GM18873 (cell line): Measurements from ENCODE around the gene LSAMP.
"Not testable (repeated sequence)": the region's sequence is repeated elsewhere in the genome, so short reads cannot be mapped to it uniquely, and the experiment has no call there.

Experiments used
- ATAC-seq: cut with Tn5 transposase; IDR thresholded peaks from one replicate; pipeline ENCODE4 v1.9.1; 2021; ENCODE audit warnings: mild to moderate bottlenecking, moderate library complexity, moderate number of reproducible peaks; ENCODE audit not compliant: unreplicated experiment, low FRiP score

Gene LSAMP

GRCh38 chr3:116254541-116254940 is 190.7 kb downstream of the LSAMP start:
- no peak for ATAC-seq

GRCh38 chr3:116253511-116253910 is 191.8 kb downstream of the LSAMP start:
- no peak for ATAC-seq

- ATAC-seq = no peak
Observed at GRCh38 chr3:116247605-116248004, 197.7 kb downstream of the LSAMP start.

- no peak for ATAC-seq
Observed at GRCh38 chr3:116246406-116246980, 198.8 kb downstream of the LSAMP start.

- ATAC-seq = no peak
Observed at GRCh38 chr3:116242825-116243224, 202.5 kb downstream of the LSAMP start.

GRCh38 chr3:116241677-116242076 is 203.6 kb downstream of the LSAMP start:
- no peak for ATAC-seq

GRCh38 chr3:116240261-116240660 is 205.0 kb downstream of the LSAMP start:
- ATAC-seq = no peak

- no peak for ATAC-seq
Observed at GRCh38 chr3:116238846-116239565, 206.3 kb downstream of the LSAMP start.

GRCh38 chr3:116233711-116234357 is 211.5 kb downstream of the LSAMP start:
- no peak for ATAC-seq

- no peak for ATAC-seq
Observed at GRCh38 chr3:116230431-116231020, 214.8 kb downstream of the LSAMP start.

- ATAC-seq = no peak
Observed at GRCh38 chr3:116226266-116226665, 219.0 kb downstream of the LSAMP start.

GRCh38 chr3:116216761-116217160 is 228.5 kb downstream of the LSAMP start:
- ATAC-seq = no peak

GRCh38 chr3:116211901-116212300 is 233.4 kb downstream of the LSAMP start:
- no peak for ATAC-seq

- ATAC-seq = not testable (repeated sequence)
Observed at GRCh38 chr3:116208830-116209229, 236.5 kb downstream of the LSAMP start.

GRCh38 chr3:116200956-116201690 is 244.2 kb downstream of the LSAMP start:
- ATAC-seq = no peak

- ATAC-seq = no peak
Observed at GRCh38 chr3:116199063-116199462, 246.2 kb downstream of the LSAMP start.

- no peak for ATAC-seq
Observed at GRCh38 chr3:116198087-116198486, 247.2 kb downstream of the LSAMP start.

- ATAC-seq = no peak
Observed at GRCh38 chr3:116192464-116192863, 252.8 kb downstream of the LSAMP start.

- ATAC-seq = no peak
Observed at GRCh38 chr3:116191409-116191808, 253.9 kb downstream of the LSAMP start.

- ATAC-seq = no peak
Observed at GRCh38 chr3:116190095-116190494, 255.2 kb downstream of the LSAMP start.
